ENCODE data around the gene STEAP1B. TPM values are rescaled to one million over a fixed set of nuclear protein-coding genes. Genes with fewer than 3 reads are reported as not detected.

STEAP1B gene
- total RNA-seq, 1 experiment from 2014 or later, result 0.27 TPM

DNA sequence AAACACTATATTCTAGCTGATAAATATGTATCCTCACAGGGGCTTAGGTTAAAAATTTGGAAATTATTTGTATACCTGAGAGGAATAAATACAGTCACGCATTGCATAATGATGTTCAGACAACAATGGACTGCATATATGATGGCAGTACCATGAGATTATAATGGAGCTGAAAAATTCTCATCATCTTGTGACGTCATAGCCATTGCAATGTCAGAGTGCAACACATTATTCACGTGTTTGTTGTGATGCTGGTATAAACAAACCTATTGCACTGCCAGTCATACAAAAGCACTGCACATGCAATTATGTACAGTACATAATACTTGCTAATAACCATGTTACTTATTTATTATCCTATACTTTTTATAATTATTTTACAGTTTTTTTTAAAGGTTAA lies 31.4 kb downstream of the STEAP1B start:
- no peaks in the 10 kb centered on the region for H3K9me2 ChIP-seq (ENCODE audit: insufficient read depth)
- no TSS peak for BruUV-seq (replicated peaks)
- TF ChIP-seq, protein P1, sequence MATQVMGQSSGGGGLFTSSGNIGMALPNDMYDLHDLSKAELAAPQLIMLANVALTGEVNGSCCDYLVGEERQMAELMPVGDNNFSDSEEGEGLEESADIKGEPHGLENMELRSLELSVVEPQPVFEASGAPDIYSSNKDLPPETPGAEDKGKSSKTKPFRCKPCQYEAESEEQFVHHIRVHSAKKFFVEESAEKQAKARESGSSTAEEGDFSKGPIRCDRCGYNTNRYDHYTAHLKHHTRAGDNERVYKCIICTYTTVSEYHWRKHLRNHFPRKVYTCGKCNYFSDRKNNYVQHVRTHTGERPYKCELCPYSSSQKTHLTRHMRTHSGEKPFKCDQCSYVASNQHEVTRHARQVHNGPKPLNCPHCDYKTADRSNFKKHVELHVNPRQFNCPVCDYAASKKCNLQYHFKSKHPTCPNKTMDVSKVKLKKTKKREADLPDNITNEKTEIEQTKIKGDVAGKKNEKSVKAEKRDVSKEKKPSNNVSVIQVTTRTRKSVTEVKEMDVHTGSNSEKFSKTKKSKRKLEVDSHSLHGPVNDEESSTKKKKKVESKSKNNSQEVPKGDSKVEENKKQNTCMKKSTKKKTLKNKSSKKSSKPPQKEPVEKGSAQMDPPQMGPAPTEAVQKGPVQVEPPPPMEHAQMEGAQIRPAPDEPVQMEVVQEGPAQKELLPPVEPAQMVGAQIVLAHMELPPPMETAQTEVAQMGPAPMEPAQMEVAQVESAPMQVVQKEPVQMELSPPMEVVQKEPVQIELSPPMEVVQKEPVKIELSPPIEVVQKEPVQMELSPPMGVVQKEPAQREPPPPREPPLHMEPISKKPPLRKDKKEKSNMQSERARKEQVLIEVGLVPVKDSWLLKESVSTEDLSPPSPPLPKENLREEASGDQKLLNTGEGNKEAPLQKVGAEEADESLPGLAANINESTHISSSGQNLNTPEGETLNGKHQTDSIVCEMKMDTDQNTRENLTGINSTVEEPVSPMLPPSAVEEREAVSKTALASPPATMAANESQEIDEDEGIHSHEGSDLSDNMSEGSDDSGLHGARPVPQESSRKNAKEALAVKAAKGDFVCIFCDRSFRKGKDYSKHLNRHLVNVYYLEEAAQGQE (IDR thresholded peaks at IDR 0.05; ENCODE audit: low read depth), result no peak
- TF ChIP-seq CEBPB (IDR thresholded peaks at IDR 0.05; ENCODE audit: low read depth), result no peak
- TF ChIP-seq, protein P2, sequence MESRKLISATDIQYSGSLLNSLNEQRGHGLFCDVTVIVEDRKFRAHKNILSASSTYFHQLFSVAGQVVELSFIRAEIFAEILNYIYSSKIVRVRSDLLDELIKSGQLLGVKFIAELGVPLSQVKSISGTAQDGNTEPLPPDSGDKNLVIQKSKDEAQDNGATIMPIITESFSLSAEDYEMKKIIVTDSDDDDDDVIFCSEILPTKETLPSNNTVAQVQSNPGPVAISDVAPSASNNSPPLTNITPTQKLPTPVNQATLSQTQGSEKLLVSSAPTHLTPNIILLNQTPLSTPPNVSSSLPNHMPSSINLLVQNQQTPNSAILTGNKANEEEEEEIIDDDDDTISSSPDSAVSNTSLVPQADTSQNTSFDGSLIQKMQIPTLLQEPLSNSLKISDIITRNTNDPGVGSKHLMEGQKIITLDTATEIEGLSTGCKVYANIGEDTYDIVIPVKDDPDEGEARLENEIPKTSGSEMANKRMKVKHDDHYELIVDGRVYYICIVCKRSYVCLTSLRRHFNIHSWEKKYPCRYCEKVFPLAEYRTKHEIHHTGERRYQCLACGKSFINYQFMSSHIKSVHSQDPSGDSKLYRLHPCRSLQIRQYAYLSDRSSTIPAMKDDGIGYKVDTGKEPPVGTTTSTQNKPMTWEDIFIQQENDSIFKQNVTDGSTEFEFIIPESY (IDR thresholded peaks at IDR 0.05; ENCODE audit: extremely low read depth, insufficient replicate concordance, low read length), result no peak
- TF ChIP-seq EZH2phosphoT487 (IDR thresholded peaks at IDR 0.05; ENCODE audit: borderline replicate concordance), result no peak
- TF ChIP-seq EZH2 (IDR thresholded peaks at IDR 0.05), result no peak
- TF ChIP-seq CBX3 (IDR thresholded peaks at IDR 0.05; ENCODE audit: low read depth), result no peak
- TF ChIP-seq RAD21 (IDR thresholded peaks at IDR 0.05; ENCODE audit: low read depth), result no peak
- TF ChIP-seq ZFX (IDR thresholded peaks at IDR 0.05), result no peak
- TF ChIP-seq FOSL1 (IDR thresholded peaks at IDR 0.05; ENCODE audit: low read depth), result no peak
- TF ChIP-seq, protein P3, sequence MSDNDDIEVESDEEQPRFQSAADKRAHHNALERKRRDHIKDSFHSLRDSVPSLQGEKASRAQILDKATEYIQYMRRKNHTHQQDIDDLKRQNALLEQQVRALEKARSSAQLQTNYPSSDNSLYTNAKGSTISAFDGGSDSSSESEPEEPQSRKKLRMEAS (IDR thresholded peaks at IDR 0.05), result no peak
- TF ChIP-seq, protein P4, sequence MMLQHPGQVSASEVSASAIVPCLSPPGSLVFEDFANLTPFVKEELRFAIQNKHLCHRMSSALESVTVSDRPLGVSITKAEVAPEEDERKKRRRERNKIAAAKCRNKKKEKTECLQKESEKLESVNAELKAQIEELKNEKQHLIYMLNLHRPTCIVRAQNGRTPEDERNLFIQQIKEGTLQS (IDR thresholded peaks at IDR 0.05), result no peak
- TF ChIP-seq JUND (IDR thresholded peaks at IDR 0.05), result no peak
- TF ChIP-seq, protein P5, sequence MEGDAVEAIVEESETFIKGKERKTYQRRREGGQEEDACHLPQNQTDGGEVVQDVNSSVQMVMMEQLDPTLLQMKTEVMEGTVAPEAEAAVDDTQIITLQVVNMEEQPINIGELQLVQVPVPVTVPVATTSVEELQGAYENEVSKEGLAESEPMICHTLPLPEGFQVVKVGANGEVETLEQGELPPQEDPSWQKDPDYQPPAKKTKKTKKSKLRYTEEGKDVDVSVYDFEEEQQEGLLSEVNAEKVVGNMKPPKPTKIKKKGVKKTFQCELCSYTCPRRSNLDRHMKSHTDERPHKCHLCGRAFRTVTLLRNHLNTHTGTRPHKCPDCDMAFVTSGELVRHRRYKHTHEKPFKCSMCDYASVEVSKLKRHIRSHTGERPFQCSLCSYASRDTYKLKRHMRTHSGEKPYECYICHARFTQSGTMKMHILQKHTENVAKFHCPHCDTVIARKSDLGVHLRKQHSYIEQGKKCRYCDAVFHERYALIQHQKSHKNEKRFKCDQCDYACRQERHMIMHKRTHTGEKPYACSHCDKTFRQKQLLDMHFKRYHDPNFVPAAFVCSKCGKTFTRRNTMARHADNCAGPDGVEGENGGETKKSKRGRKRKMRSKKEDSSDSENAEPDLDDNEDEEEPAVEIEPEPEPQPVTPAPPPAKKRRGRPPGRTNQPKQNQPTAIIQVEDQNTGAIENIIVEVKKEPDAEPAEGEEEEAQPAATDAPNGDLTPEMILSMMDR (IDR thresholded peaks at IDR 0.05 in 2 of 3, conservative IDR thresholded peaks at IDR 0.05 in 1 of 3; ENCODE audit: borderline replicate concordance in 1 of 3, insufficient read depth in 1 of 3, low read depth in 2 of 3, low read length in 2 of 3), result no peak
- no peak for TF ChIP-seq ELF1 (IDR thresholded peaks at IDR 0.05; ENCODE audit: borderline replicate concordance, low read depth)
- no peak for TF ChIP-seq SIN3A (IDR thresholded peaks at IDR 0.05; ENCODE audit: low read depth)
- TF ChIP-seq EGR1 (IDR thresholded peaks at IDR 0.05; ENCODE audit: low read depth), result no peak
- no peak for TF ChIP-seq ZNF274 (IDR thresholded peaks at IDR 0.05; ENCODE audit: low read depth, low read length)
- TF ChIP-seq SP1 (IDR thresholded peaks at IDR 0.05; ENCODE audit: low read depth), result no peak
- no peak for TF ChIP-seq POLR2AphosphoS5 (IDR thresholded peaks at IDR 0.05; ENCODE audit: low read depth, low read length)
- no peak for DNase-seq (ENCODE audit: low read depth, low spot score)
- H3K9me3 ChIP-seq (ENCODE audit: control insufficient read depth in 1 of 2, insufficient read depth in 1 of 2, low read depth in 1 of 2, low read length in 2 of 2), result no peaks in the 10 kb centered on the region
- CTCF ChIA-PET, result interaction anchor here (1.4 kb wide), 1 partner anchor 16 kb away, joined by 6 read pairs; no protein-coding TSS in a partner anchor
- no peaks in the 10 kb centered on the region for H4K20me1 ChIP-seq (ENCODE audit: insufficient read depth)
- POLR2A ChIA-PET, result no interaction called here
- no peak overlapping the region for H3K9ac ChIP-seq (ENCODE audit: low read length)
- intact Hi-C loops (cut with micrococcal nuclease), result no loop called here
- no peaks in the 10 kb centered on the region for H3K27me3 ChIP-seq (ENCODE audit: insufficient read depth, low read length)
- H3K4me3 ChIP-seq (replicated peaks in 1 of 2; ENCODE audit: low read depth in 1 of 2, low read length in 2 of 2), result no peak overlapping the region
- no peaks in the 10 kb centered on the region for H3K36me3 ChIP-seq (ENCODE audit: control insufficient read depth in 1 of 2, insufficient read depth in 2 of 2, low read length in 2 of 2)
- H3K4me2 ChIP-seq (ENCODE audit: low read length), result no peak overlapping the region
- H3K79me2 ChIP-seq (ENCODE audit: insufficient read depth, low read length), result no peaks in the 10 kb centered on the region
- no peak overlapping the region for H3K27ac ChIP-seq (ENCODE audit: low read depth, low read length)
- no peak overlapping the region for H2AFZ ChIP-seq (ENCODE audit: low read depth, low read length, poor library complexity, severe bottlenecking)
- no peak for ATAC-seq
- RAD21 ChIA-PET (ENCODE audit: low non-redundant PET in 1 of 2, low total read pairs in 2 of 2, uncharacterized antibody in 2 of 2, unreplicated experiment in 2 of 2), result no interaction called here
- no peaks in the 10 kb centered on the region for H3K4me1 ChIP-seq (ENCODE audit: control insufficient read depth in 1 of 2, insufficient read depth in 2 of 2, low read length in 2 of 2)

Data from HCT116 (cell line).